Measurements from ENCODE around the gene GLYR1.

DNA sequence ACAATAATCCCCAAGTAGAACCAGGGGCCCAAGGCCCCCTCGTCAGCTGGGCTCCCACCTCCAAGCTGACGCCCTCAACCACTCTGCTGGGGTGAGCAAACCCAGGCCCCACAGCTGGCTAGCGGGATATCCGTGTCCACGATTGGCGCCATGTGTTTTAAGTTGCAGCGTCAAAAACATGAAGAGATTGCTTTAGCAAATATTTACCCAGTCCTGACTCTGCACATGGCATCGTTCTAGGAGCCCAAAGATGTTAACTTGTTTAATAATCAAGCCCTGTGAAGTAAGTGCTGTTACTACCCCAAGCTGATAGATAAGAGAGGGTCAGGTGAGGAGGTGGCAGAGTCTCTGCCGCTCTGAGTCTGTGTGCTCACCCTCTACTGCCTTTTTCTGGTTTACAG is 58.6 kb downstream of the GLYR1 start:
- TF ChIP-seq, protein P1, sequence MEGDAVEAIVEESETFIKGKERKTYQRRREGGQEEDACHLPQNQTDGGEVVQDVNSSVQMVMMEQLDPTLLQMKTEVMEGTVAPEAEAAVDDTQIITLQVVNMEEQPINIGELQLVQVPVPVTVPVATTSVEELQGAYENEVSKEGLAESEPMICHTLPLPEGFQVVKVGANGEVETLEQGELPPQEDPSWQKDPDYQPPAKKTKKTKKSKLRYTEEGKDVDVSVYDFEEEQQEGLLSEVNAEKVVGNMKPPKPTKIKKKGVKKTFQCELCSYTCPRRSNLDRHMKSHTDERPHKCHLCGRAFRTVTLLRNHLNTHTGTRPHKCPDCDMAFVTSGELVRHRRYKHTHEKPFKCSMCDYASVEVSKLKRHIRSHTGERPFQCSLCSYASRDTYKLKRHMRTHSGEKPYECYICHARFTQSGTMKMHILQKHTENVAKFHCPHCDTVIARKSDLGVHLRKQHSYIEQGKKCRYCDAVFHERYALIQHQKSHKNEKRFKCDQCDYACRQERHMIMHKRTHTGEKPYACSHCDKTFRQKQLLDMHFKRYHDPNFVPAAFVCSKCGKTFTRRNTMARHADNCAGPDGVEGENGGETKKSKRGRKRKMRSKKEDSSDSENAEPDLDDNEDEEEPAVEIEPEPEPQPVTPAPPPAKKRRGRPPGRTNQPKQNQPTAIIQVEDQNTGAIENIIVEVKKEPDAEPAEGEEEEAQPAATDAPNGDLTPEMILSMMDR (IDR thresholded peaks at IDR 0.05; ENCODE audit: extremely low read depth in 1 of 2, insufficient read depth in 1 of 2, low read depth in 1 of 2, low read length in 2 of 2), result no peak
- TF ChIP-seq EZH2 (IDR thresholded peaks at IDR 0.05; ENCODE audit: borderline replicate concordance, low read depth, low read length, severe bottlenecking), result no peak

Data from endothelial cell of umbilical vein (primary cell).